ENCODE results near the gene MAP3K10. TPM values are rescaled to one million over a fixed set of nuclear protein-coding genes. Genes with fewer than 3 reads are reported as not detected.

The MAP3K10 gene
- total and polyA plus RNA-seq, 12 donors = 2.4 to 78.3 (median 18.2) TPM

DNA sequence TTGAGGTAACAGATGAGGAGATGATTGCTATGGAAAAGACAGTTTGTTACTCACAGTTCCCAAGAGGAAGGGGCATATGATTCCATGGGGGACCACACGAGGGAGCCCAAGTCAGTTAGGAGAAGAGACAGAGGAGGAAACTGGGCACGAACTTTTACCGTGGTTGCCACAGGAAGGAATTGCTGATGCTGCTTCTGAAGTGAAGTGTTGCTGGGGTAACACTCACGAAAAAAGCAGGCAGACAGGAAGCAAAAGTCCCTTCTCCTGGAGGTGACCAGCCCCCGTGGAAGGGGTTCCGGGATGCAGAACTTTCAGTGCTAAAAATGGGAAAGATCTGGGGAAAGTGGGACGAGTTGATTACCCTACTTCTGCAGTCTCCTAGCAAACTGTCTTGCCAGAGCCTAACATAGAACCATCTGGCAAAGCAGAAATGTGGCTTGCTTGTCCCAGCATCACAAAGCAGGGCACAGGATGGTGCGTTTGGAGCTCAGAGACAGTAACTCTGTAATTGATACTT, 35.4 kb upstream of the MAP3K10 start:
- Histone ChIP-seq H3K27me3 (no peaks in the 10 kb centered on the region), H3K4me1 (replicated peaks in 1 of 2) (no peaks in the 10 kb centered on the region), H3K27ac (no peak overlapping the region), H3K9me3 (replicated peaks in 1 of 3) (no peaks in the 10 kb centered on the region), H3K4me3 (no peak overlapping the region), H3K36me3 (replicated peaks in 1 of 2) (no peaks in the 10 kb centered on the region)
- WGBS, 4 donors = 48 to 62% (median 61%) methylated on average over 8 of the region's 8 CpGs
- peak in 1 of 7 donors; percentile 36 for DNase-seq
- TF ChIP-seq POLR2A (IDR thresholded peaks at IDR 0.05) = no peak
- TF ChIP-seq, protein P1, sequence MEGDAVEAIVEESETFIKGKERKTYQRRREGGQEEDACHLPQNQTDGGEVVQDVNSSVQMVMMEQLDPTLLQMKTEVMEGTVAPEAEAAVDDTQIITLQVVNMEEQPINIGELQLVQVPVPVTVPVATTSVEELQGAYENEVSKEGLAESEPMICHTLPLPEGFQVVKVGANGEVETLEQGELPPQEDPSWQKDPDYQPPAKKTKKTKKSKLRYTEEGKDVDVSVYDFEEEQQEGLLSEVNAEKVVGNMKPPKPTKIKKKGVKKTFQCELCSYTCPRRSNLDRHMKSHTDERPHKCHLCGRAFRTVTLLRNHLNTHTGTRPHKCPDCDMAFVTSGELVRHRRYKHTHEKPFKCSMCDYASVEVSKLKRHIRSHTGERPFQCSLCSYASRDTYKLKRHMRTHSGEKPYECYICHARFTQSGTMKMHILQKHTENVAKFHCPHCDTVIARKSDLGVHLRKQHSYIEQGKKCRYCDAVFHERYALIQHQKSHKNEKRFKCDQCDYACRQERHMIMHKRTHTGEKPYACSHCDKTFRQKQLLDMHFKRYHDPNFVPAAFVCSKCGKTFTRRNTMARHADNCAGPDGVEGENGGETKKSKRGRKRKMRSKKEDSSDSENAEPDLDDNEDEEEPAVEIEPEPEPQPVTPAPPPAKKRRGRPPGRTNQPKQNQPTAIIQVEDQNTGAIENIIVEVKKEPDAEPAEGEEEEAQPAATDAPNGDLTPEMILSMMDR (IDR thresholded peaks at IDR 0.05) = peak in 1 of 6 experiments; percentile 22
- intact Hi-C loops (cut with DNase I) = no loop called here

DNA sequence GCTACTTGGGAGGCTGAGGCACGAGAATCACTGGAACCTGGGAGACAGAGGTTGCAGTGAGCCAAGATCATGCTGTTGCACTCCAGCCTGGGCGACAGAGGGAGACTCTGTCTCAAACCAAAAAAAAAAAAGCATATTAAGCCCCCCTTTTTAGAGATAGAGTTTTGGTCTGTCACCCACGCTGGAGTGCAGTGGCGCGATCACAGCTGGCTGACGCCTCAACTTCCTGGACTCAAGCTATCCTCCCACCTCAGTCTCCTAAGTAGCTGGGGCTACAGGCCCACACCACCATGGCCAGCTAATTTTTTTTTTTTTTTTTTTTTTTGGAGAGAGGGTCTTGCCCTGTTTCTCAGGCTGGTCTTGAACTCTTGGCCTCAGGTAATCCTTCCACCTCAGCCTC, 34.2 kb upstream of the MAP3K10 start:
- DNase-seq = no peak
- H3K27ac ChIP-seq = no peak overlapping the region
- H3K36me3 ChIP-seq (replicated peaks in 1 of 2) = no peaks in the 10 kb centered on the region
- peaks cover 0 to 6% of the 10 kb centered on the region in 2 donors for H3K4me1 ChIP-seq (replicated peaks in 1 of 2)
- 72 to 91% (median 84%) methylated on average over 6 of the region's 6 CpGs for WGBS, 4 donors
- no peaks in the 10 kb centered on the region for H3K27me3 ChIP-seq
- TF ChIP-seq, protein P1 (IDR thresholded peaks at IDR 0.05) = no peak
- no peak for TF ChIP-seq POLR2A (IDR thresholded peaks at IDR 0.05)
- no peaks in the 10 kb centered on the region for H3K9me3 ChIP-seq (replicated peaks in 1 of 3)
- intact Hi-C loops (cut with DNase I) = no loop called here
- H3K4me3 ChIP-seq = no peak overlapping the region

DNA sequence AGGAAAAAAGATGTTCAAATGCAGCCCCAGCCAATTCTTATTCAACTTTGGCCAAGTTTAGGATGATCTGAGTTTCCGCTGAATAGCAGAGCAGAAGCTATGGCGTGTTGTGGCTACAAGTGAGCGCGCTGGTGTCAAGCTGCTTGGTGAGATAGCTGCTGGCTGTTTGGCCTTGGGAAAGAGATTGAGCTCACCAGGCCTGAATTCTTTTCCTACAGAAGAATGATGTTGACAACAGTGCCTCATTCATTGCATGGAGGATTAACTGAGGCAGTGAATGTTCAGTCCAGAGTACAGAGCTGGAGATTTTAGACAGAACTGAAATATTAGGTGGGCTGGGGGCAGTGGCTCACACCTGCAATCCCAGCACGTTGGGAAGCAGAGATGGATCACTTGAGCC, 31.5 kb upstream of the MAP3K10 start:
- no peaks in the 10 kb centered on the region for H3K27me3 ChIP-seq
- peak in 2 of 7 donors; percentile 31 to 32 for DNase-seq
- TF ChIP-seq, protein P1 (IDR thresholded peaks at IDR 0.05) = no peak
- TF ChIP-seq POLR2A (IDR thresholded peaks at IDR 0.05) = no peak
- H3K36me3 ChIP-seq (replicated peaks in 1 of 2) = no peaks in the 10 kb centered on the region
- H3K27ac ChIP-seq = no peak overlapping the region
- H3K4me3 ChIP-seq = no peak overlapping the region
- H3K4me1 ChIP-seq (replicated peaks in 1 of 2) = peaks cover 0 to 8% of the 10 kb centered on the region in 2 donors
- no peaks in the 10 kb centered on the region for H3K9me3 ChIP-seq (replicated peaks in 1 of 3)
- intact Hi-C loops (cut with DNase I) = no loop called here
- 82 to 87% (median 83%) methylated on average over 5 of the region's 5 CpGs for WGBS, 4 donors

DNA sequence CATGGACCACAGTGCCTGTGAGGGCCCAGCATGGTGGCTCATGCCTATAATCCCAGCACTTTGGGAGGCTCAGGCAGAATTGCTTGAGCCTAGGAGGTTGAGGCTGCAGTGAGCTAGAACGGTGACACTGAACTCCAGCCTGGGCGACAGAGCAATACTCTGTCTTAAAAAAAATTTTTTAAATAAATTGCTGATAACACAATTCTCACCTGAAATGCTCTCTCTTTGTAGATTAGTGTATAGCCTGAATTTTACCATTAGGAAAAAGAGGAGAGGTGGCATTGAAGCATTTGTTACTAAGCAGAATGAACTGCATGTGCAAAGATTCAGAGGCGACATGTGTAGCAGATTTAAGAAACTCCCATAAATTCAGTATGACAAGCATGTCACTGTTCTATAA, 29.1 kb upstream of the MAP3K10 start:
- no peak for TF ChIP-seq POLR2A (IDR thresholded peaks at IDR 0.05)
- TF ChIP-seq, protein P1 (IDR thresholded peaks at IDR 0.05) = no peak
- Histone ChIP-seq H3K36me3 (replicated peaks in 1 of 2) (no peaks in the 10 kb centered on the region), H3K4me1 (replicated peaks in 1 of 2) (peaks cover 0 to 8% of the 10 kb centered on the region in 2 donors), H3K9me3 (replicated peaks in 1 of 3) (no peaks in the 10 kb centered on the region), H3K4me3 (no peak overlapping the region), H3K27ac (peak overlapping the region in 2 of 5 donors; percentile 13 to 34), H3K27me3 (no peaks in the 10 kb centered on the region)
- intact Hi-C loops (cut with DNase I) = no loop called here
- 86 to 88% (median 87%) methylated on average over 3 of the region's 3 CpGs for WGBS, 4 donors
- DNase-seq = no peak

Data from adrenal gland (tissue), 12 donors.